Esophagus mucosa (tissue), 1 donor: ENCODE data around the gene SDK1. TPM values are rescaled to one million over a fixed set of nuclear protein-coding genes. Genes with fewer than 3 reads are reported as not detected.
A peak's percentile ranks its signal among the peaks of the same experiment; 100 is the strongest.

Source experiments
- ATAC-seq: fragments of 200-7000 bp; cut with Tn5 transposase; one replicate; pipeline ENCODE4 v1.9.1; 2020
- total RNA-seq: library from RNA; stranded (reverse); gene quantifications from one replicate; pipeline ENCODE4 v1.2.4, GENCODE V29; 2023
- donor health status: DM: yes; HTN: yes; CAD: no.

Gene SDK1
- total RNA-seq, 1 donor from 2014 or later = 1.0 TPM

DNA sequence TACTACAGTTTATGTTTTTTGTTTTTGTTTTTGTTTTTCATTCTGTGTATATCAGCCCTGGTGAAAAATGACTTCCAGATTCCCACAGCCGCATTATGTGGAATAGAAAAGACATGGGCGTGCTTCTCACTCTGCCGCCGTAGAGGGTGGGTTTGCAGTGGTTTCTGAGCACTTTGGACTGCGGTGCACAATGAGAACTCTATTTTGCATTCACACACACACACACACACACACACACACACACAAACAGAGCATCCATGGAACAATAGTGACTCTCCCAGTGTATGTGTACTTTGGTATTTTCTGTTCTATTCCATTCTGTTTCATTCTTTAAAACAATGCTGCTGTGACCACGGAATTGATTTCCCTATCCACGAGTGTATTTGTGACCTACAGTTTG, 723.8 kb downstream of the SDK1 start:
- no peak for ATAC-seq

DNA sequence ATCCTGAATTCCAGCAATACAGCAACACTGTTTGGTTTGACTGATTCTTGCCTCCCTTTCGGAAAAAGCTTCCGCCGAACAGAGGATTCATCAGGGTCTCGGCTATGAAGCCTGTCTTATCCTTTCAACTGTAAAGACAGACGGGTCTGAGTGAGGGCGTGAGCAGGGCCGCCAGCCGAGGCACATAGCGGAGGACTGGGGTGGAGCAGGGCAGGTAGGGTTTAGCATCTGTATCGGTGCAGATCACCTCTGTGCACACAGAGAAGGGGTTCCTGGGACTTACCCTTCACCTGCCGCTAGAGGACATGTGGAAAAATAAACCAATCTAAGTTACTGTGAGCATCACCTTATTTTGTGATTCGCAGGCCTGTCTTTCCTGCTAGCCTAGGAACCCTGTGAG, 724.2 kb downstream of the SDK1 start:
- no peak for ATAC-seq

DNA sequence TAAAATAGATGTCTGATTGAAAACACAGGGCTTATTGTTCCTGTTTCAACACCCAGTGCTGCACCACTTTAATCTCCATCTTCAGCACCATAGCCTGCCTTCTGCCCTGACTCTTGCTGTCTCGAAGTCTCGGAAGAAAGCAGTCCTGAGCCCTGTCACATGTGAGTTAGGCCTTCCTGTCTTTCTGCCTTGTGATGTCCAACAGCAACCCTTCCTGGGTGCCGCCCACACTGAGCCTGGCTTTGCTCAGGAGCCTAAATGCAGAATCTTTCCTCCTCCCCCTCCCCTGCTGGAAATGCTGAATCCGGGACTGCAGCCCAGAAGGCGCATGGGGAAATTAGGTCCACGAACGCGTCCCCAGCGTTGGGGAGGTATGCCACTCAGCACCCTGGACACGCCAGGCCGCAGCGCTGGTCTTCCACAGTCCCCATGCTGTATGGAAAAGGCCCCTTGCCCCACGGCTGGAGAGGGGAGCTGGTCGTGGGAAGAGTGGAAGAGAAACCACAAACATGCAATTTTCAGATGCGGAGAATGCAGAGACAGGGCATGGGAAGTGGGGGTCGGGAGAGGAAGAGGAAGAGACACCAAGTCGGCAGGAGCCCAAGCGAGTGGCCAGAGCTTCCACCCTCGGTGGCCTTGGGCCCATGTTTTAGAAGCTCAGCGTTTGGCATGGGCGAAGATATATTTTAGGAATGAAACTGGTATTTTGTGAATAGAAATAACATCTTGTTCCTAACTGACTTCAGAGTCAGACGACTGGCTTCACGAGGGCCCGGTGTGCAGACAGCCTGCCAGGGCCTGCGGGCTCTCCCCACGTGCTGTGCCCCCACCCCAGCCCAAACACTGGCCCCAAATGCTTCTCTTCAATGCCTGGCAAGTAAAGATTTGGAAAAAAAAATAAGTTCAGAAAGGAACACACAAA, 724.9 kb downstream of the SDK1 start:
- ATAC-seq = no peak

DNA sequence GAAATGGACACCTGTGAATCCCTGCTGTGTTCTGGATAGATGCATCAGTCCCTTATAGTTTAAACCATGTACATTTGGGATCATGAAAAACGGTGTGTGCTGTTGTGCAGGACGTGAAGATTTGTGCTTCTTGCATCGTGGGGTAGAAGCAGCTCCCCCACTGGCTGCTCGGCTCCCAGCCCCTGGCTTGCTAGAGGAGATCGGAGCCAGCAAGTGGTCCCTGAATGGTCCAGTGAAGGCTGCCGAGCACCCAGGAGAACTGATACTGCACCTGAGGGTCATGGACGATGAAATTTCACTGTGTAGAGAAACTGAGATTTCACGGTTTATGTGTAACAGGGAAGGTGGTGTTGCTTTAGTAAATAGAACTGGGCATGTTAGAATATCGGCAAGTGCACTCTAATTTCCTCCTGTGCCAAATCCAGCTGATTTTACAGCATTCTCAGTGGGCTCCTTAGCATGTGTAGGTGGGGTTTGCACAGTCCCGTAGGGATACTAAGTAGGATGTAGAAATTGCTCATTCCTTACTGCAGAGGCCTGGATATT, 726.0 kb downstream of the SDK1 start:
- no peak for ATAC-seq

DNA sequence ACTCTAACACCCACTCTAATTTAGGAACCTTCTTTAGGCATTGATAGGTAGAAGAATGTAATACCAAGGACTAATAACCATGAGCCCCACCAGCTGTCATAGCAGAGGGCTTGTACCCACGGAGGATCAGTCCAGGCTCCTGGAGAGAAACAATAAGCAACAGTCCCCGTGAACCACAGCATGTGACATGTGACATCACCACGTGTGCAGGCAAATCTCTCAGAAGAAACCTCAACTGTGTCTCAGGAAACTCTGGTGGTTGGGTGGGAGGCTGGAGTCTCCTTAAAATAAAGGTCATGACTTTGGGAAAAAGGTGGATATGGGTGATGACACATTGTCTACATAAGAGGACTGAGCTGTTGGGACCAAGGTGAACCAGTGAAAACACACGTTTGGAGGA, 727.2 kb downstream of the SDK1 start:
- no peak for ATAC-seq

DNA sequence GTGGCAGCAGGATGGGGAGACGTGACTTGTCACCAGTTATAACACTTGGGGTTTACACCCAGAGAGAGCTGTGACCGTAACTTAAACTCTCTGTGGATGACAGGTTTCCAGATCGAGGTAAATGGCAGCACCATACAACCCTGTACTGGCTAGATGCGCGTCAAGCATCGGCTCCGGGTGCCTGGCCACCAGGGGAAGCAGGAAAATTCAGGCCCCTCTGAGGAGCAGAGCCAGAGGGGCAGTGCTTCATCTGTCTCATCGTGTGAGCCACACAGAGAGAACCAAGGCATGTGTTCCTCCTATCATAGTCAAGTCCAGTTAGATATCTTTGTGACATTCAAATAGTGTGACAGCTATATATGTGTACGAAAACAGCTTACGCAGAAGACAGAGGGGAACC, 728.9 kb downstream of the SDK1 start:
- no peak for ATAC-seq

DNA sequence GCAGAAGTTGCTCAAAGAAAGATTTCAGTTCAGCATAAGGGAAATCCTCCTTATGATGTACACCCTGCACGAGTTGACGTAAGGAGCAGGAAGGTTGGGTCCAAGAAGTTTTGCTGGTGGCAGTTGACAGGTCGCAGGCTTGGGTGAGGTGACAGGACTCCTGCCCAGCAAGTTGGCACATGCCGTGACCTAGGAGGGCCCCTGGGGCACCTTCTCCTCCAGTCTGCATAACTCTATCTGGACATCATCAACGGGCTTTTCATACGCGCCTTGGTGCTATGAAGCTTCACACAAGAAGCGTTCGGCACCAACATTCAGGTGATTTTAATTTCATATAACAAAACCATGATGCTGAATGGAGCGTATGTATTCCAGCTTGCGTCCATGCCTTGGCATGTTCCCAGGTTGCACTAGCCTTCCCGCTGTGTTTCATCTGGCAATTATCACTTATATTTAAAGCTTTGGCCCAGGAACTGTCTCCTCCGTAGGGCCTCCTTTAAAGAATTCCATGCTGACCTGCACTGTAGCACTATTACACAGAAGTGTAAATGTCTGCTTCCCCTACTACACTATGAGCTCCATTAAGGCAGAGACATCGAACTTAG, 729.4 kb downstream of the SDK1 start:
- no peak for ATAC-seq

DNA sequence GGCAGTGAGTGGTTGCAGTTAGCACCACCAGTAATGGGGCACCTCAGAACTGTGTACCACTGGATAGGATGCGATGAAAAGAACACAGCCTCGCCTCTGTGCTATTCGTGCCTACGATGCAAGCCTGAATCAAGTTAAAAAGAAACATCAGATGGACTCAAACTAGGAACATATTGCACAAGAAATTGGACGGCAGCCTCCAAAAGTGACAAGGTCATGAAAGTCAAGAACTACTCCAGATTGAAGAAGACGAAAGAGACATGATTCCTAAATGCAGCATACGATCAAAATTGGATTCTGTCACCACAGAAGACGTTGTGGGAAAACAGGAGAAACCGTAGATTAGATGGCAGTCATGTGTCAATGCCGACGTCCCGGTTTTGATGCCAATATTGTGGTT, 732.9 kb downstream of the SDK1 start:
- ATAC-seq = no peak

DNA sequence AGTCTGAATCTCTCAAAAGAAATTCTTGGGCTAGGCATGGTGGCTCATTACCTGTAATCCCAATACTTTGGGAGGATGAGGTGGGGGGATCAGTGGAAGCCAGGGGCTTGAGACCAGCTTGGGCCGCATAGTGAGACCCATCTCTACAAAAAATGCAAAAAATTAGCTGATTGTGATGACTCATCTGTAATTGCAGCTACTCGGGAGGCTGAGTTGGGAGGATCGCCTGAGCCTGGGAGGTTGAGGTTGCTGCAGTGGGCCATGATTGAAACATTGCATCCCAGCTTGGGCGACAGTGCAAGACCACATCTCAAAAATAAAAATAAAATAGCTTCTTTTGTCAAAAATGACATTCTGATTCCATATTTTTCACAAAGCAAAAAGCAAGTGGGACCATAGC, 736.3 kb downstream of the SDK1 start:
- ATAC-seq = no peak

DNA sequence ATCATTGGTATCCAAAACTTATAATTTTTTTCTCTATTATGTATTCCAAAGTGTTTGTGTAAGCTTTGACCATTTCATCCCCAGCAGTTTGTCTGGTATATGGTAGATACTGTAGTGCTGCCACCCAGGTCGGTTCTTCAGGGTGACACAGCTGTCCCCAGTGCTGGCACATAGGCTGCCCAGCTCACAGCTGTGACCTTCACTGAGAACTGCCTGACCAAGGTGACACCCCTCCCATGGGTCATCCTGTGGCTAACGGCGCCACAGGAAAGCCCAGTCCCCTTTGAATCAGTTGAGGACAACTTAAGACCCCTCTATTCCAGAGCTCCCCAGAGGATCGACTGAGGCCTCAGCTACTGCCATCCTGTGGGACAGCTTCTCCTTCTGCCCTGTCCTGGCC, 736.8 kb downstream of the SDK1 start:
- no peak for ATAC-seq

DNA sequence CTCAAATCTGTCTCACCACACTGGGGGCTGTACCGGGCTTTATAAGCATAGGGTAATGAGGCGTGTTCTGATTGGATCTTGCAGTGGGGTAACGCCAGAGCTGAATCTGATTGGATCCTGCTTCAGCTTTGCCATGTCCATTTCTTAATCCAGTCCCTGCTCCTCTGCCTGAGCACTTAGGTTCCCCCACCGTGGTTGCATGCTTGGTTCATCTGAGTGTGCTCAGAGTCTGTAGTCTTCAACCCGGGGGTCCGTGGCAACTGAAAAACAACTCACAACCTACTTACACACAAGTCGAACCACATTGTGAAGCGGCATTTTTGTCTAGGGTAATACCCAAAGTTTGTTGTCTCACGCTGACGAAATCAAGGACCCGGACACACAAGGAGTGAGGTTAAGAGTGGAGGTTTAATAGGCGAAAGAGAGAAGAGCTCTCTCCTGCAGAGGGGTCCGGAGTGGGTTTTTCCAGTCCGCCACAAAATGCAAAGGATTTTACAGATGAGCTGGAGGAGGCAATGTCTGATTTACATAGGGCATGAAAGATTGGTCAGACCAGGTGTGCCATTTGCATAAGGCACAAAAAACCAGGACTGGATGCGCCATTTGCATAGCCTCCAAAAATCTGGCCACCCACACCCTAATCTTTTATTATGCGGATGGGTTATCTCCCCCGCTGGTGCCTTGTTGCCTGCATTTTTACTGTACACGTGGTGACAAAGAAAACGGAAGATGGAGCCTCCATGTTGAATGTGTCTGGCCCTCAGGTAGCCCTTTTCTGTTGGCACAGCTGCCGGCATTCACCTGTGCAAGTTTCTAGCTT, 739.3 kb downstream of the SDK1 start:
- no peak for ATAC-seq

DNA sequence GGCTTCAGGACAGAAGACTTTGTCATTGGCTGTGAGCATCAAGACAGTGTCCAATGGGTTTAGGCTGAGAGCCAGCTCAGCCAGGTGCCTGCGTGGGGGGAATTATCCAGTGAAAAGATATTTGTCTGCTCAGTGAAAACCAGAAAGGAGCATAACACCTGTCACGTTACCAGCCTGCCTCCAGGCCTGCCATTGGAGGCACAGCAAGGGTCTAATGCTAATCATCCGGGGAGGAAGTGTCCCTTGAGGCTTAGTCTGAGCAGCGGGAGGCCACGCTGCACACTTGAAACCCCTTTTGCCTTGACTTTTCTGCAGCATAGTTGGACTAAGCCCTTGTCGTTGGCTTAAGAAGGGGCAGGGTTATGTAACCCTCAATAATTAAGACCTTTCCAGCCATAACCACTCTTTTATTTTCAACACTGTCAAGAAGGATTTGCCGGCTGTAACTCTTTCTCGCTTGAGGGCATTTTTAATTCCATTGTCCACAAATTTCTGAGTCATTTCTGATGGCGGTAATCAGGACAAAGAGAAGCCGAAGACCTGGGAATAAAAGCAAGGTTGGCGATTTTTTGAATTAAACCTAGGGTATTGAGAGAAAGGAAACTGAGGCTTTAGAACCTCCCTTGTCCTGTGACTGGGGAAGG, 741.5 kb downstream of the SDK1 start:
- ATAC-seq = no peak

DNA sequence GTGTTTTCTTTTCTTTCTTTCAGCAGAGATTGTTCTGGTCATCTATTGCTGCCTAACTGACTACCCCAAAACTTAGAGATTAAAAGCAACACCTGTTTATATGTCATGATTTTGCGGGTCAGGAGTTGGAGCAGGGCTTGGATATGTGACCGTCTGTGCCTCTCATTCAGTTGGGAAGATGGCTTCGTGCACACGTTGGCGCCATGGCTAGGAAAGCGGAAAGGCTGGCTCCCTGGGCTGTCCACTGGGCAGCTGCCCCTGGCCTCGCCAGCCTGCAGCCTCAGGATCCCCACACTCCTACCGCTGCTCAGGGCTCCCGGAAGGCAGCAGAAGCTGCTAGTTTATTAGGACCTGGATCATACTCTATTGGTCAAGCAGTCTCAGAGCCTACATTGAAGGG, 742.9 kb downstream of the SDK1 start:
- ATAC-seq = no peak

DNA sequence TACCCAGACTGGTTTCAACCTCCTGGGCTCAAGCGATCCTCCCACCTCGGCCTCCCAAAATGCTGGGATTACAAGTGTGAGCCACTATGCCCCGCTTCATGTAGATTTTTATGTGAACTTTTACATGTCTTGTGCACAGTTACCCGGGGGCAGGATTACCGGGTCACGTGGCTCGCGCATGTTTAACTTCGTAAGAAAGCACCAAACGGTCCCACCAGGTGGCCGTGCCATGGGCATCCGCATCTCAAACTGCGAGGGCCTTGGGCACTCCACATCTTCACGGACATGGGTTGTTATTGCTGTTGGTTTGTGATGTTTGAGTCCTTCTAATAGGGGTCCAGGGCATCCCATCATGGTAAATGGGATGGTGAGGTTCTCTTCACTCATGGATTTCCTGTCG, 744.4 kb downstream of the SDK1 start:
- ATAC-seq = no peak

DNA sequence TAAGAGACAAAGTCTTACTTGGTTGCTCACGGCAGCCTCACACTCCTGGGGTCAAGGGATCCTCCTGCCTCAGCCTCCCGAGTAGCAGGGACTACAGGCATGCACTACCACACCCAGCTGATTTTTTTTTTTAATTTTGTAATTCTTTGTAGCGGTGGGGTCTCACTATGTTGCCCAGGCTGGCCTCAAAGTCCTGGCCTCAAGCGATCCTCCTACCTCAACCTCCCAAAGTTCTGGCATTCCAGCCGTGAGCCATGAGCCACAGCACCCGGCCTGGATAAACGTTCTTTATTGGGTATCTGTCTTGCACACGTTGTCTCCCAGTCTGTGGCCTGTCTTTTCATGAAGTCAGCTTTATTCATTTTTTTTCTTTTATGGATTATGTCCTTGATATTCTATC, 744.9 kb downstream of the SDK1 start:
- no peak for ATAC-seq

DNA sequence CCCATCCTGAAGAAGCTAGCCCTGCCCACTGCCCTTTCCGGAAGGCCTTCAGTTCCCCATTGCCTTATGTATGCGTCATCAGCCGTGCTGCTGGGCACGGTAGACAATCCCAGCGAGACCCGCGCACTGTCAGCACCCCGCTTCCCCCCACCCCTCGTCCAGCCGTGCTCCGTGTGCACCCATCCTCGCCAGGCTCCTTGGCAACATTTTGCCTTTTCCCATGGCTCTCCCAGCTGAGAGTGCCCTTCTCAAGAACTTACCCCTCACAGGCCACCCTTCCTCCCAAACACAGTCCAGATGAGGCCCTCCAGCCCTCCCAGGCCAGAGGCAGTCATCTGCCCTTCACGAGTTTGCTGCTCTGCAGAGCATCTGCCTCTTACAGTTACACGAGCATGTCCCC, 747.3 kb downstream of the SDK1 start:
- ATAC-seq = no peak

DNA sequence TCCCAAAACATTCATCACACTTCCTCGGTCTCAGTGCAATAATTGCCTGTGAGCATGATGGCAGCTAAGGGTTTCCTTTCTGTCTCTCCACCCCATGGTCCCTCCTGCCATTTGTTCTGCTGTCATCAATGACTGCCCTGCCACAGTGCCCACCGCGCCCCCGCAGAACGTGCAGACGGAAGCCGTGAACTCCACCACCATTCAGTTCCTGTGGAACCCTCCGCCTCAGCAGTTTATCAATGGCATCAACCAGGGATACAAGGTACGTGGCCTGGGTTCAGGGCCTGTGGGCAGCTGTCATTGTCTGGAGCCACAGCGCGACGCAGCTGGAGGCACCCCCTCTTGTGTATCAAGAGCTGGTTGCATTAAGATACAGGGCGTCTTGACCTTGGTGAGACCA, 748.1 kb downstream of the SDK1 start:
- no peak for ATAC-seq

DNA sequence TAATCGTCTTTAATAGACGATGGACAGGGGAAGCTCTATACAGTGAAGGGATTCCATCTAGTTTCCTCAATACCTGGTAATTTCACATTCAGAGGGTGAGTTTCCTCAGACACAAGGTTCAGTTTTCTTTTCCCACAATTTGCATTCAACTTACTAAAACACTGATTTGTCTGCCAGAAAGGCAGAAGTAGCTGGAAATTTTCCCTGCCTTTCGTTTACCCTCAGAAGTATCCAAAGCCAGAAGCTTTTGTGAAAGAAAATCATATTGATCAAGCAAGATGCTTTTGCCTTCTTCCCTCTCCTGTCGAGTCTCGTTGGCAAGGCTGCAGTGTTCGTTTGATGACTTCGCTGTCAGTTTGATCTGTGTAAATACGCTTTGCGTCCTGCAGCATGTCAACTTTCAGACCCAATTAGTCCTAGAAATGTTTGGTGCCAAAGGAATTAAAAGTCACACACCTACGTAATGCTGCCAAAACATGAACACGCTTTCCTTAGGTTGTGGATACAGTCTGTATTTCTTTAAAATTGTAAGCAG, 749.1 kb downstream of the SDK1 start:
- no peak for ATAC-seq

DNA sequence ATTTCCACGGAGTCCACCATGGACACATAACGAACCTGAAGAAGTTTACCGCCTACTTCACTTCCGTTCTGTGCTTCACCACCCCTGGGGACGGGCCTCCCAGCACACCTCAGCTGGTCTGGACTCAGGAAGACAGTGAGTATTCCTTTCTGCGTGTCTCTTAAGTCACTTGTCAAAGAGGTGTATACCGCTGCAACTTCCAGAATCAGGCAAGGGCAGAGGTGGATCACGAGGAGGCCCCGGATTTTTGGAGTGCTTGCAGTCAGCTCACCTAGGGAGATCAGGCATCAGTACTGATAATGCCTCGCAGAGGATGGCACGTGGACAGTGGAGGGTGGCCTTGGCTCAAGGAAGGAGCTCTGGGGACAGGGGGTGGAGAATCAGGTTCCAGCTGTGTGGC, 750.6 kb downstream of the SDK1 start:
- ATAC-seq = no peak

DNA sequence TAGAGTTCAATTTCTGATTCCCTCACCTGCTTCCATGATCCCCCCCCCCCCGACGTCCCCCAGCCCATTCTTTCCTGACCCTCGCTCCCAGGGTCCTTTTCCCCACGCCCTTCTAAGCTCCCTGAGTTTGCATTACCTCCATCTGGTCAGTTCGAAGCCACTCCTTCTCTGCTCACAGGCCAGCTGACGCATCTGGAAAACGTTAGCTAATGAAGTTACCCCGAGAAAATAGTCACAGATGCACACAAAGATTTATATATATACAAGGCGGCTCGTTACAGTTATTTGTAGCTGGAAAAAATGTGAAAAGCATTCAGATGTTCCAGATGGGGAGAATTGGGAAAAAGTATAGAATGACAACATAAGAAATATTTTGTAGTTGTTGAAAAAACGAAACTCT, 751.1 kb downstream of the SDK1 start:
- ATAC-seq = no peak

DNA sequence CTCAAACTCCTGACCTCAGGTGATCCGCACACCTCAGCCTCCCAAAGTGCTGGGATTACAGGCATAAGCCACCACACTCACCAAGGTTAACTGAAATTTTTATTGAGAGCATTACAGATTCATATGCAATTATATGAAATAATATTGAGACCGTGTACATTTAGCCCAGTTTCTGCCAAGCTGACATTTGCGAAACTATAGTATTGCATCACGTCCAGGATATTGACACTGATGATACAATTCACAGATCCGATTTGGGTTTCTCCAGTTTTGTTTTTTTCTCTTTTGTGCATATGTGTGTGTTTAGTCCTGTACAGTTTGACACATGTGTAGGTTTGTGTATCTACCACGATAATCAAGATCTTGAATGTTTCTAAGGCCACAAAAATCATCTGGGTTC, 753.1 kb downstream of the SDK1 start:
- no peak for ATAC-seq

DNA sequence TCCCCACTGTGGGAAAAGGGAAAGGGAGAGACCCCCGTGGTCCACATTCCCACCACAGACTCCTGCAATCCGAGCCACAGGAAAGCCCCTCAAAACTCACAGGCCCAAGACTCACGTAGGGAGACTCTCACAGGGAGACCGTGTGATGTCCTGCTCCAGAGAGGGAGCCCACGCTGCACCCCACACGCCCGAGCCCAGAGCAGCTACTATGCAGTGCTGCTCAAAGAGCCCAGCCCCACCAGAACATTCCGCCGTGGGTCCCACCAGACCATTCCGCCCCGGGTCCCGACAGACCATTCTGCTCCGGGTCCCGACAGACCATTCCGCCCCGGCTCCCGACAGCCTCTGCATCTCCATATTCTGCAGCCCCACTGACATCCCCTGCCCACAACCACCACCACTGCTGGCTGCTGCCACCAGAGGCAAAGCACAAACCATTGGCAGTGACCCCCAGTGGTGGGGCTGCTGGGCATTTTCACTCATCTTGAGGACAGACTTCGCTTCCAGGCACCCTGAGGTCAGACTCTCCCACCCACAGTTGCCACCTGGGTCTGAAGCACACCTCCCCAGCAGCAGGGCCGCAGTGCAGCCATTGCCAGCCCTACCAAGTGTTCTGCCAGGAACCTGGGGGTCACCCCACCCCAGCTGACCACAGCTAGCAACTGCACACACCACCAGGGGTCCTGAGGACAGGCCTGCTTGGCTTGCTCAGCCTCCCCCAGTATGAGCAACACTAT, 755.7 kb downstream of the SDK1 start:
- ATAC-seq = peak; percentile 28
